Stimulated activated CD8-positive, alpha-beta memory T cell treated with anti-CD3 and anti-CD28 coated beads, Interleukin-7, amount 100 ng/mL, for 24 hours (primary cell): ENCODE data around the gene SLCO1B1.

Experiments used
- DNase-seq: peaks from one replicate; pipeline ENCODE4 v3.0.0-alpha.2; 2020; ENCODE audit warnings: low read depth

SLCO1B1 gene

DNA sequence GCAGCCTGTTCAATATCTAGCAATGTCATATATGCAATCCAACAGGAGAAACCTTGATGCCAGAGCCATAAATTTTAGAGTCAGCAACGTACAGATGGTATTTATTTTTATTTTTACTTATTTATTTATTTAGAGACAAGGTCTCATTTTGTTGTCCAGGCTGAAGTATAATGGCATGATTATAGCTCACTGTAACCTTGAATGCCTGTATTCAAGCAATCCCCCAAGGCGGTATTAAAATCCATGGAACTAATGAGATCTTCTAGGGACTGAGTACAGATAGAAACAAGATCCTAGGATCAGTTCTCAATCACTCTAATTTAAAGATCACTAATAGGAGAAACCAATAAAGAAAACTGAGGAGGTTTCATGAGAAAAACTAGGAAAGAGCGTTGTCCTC is 89.3 kb downstream of the SLCO1B1 start:
- DNase-seq: no peak

DNA sequence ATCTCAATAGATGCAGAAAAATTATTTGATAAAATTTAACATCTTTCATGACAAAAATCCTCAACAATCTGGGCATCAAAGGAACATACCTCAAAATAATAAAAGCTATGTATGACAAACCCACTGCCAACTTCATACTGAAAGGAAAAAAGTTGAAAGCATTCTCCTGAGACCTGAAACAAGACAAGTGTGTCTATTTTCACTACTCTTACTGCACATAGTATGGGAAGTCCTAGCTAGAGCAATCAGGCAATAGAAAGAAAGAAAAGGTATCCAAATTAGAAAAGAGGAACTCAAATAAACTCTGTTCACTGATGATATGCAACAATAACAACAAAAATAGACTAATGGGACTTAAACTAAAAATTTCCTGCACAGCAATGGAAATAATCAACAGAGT is 90.1 kb downstream of the SLCO1B1 start:
- DNase-seq: no peak

DNA sequence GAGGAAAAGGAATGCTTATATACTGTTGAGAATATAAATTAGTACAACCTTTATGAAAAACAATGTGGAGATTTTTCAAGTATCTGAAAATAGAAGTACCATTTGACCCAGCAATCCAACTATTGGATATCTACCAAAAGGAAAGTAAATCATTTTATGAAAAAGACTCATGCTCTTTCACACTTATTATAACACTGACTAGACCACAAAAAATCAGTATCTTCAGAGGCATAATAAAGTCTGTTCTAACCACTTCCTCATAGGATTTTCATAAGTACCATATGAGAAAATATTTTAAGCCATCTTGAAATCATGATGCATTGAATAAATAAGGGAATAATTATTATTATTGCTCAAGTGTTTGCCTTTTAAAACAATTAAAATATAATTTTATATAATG is 90.8 kb downstream of the SLCO1B1 start:
- DNase-seq: no peak

DNA sequence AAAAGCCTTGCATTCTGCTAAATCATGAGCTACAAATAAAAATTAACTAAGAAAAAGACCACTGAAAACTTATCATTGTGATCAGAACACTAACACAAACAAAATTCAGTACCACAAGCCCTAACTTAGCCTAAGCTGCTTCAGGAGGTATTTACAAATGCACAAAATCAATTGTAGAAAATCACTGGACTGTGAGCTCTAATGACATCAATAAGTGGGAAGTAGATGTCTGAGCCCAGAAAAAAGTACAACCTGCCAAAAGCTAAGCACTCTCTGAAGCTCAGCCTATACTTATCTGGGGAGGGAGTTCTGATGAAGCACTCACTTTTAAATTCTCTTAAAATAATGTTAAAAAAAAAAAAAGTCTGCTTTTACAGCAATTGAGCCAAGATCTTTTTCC is 92.9 kb downstream of the SLCO1B1 start:
- DNase-seq: no peak

DNA sequence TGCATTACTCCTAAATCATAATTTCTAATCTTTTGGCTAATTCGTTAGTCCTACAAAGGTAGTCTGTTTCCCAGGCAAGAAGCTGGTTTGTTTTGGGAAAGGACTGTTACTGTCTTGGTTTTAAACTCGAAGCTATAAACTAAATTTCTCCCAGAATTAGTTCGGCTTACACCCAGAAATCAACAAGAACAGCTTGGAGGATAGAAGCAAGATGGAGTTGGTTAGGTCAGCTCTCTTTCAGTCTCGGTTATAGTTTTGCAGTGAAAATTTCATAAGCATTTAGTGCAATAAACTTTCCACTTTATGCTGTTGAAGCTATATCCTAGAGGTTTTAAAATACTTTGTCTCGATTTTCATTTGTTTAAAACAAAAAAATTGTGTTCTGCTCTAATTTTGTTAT is 103.4 kb downstream of the SLCO1B1 start:
- no peak for DNase-seq

DNA sequence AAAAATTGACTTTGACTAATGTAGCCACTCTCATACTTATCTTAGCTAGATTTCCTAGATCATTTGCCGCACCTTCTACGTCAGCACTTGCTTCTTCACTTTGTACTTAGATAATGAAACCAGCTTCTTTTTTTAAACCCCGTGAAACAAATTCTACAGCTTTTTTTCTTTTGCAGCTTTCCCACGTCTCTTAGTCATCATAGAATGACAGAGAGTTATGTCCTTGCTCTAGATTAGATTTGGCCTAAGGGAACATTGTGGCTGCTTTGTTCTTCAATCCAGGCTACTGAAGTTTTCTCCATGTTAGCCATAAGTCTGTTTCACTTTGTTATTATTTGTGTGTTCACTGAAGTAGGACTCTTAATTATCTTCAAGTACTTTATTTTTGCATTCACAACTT is 108.9 kb downstream of the SLCO1B1 start:
- DNase-seq: no peak

DNA sequence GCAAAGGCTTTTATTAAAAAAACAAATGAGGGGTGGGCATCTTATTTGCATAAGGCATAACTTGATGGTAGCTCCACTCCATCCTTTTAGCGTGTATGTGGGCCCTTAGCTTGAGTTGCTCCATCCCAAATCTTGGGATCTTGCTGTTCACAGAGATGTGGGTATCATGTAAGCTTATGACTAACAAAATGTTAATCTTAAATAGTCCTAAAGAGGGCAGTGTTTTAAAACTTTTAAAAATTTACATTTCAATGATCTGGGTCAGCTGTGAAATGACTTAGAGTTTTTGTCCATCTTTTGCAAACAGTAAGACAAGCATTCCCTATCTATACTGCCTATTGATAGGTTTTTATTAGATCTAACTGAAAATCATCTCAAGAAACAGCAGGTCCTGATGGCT is 117.7 kb downstream of the SLCO1B1 start:
- no peak for DNase-seq

DNA sequence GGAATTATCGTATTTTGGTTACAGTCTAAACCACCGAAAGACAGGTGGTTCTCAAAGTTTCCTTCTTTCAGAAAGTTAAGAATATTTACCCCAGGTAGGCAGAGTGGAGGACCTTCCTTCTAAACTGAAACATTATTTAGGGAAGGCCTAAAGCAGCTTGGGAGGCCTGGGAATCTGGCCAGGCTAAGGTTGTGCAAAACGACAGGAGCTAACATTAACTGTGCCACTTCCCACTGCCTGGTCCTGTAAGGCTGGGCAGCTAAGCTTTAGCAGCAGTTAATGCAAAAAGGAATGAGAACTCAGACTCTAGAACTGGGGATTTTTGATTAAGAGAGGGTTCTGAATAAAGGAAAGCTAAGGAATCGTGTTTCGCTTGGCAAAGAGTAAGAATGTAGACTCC is 121.1 kb downstream of the SLCO1B1 start:
- DNase-seq: no peak

DNA sequence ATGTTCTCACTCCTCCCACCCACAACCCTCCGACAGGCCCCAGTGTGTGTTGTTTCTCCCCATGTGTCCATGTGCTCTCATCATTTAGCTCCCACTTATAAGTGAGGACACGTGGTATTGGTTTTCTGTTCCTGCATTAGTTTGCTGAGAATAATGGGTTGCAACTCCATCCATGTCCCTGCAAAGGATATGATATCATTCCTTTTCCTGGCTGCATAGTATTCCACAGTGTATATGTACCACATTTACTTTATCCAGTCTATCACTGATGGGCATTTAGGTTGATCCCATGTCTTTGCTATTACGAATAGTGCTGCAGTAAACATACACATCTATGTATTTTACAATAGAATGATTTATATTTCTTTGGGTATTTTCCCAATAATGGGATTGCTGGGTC is 126.2 kb downstream of the SLCO1B1 start:
- DNase-seq: no peak

DNA sequence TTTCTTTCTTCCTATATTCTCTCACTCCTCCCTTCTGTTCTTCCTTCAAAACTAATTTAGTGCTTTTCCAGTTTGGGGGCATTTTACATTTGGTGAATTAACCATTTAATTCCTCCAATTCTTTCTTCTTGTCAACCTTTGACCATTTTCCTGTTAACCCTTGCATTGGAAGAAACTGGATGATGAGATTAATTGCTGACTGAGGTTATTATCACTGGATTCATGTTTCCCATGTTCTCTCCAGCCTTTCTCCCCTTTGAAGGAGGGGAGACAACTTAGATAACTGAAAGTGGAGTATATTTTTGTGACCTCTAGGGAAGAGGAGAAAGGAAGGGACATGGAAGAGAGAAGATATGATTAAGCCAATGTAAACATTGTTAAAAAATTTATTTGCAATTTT is 133.2 kb downstream of the SLCO1B1 start:
- DNase-seq: no peak

DNA sequence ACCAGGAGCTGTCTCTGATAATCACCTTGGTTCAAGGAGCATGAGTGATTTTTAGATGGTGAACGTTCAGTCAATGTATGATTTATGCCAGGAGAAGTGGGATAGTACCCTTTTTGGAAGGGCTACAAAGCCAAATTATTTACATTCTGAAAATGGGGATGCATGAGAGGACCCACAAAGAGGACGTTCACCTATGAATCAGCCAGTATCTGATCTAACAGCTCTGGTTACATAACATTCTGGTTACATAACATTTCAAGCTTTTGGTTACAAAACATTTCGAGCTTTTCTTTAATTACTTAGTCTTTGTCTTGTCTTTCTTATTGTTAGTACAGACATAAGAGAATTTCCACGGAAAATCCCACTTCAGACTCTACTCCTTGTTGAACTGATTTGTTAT is 134.9 kb downstream of the SLCO1B1 start:
- DNase-seq: no peak

DNA sequence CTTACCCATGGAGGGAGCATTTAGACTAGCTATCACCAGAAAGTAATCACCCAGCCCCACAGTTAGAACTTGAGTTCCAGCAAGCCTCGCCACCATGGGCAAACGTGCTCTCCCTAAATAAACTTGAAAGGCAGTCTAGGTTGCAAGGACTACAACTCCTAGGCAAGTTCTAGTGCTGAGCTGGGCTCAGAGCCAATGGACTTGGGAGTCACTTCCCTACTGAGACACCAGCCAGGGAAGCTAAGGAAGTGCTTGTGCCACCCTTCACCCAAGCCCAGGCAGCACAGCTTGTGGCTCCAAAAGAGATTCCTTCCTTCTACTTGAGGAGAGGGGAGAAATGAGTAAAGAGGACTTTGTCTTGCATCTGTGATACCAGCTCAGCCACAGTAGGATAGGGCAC is 145.8 kb downstream of the SLCO1B1 start:
- no peak for DNase-seq
